Endodermal cell (in vitro differentiated cells): ENCODE measurements around the gene FPR1. TPM values are rescaled to one million over a fixed set of nuclear protein-coding genes. Genes with fewer than 3 reads are reported as not detected.

ENCODE experiments used
- DNase-seq: peaks from one replicate; pipeline ENCODE4 v3.0.0-alpha.2; 2017
- H3K27ac ChIP-seq: 2 replicates; pipeline ENCODE4 v1.5.1; 2013; ENCODE audit warnings: mild to moderate bottlenecking, low read depth, low read length, moderate library complexity
- H3K27me3 ChIP-seq: 2 replicates; pipeline ENCODE4 v1.6.1; 2013; ENCODE audit warnings: mild to moderate bottlenecking, low read length, moderate library complexity; ENCODE audit not compliant: insufficient read depth, control insufficient read depth, poor library complexity, severe bottlenecking
- H3K36me3 ChIP-seq: 2 replicates; pipeline ENCODE4 v1.7.0; 2013; ENCODE audit warnings: mild to moderate bottlenecking, low read length, moderate library complexity; ENCODE audit not compliant: control insufficient read depth, insufficient read depth
- H3K4me1 ChIP-seq: one replicate; pipeline ENCODE4 v1.7.0; 2013; ENCODE audit warnings: low read length; ENCODE audit not compliant: control insufficient read depth, insufficient read depth
- H3K4me3 ChIP-seq: 2 replicates; pipeline ENCODE4 v1.5.1; 2013; ENCODE audit warnings: mild to moderate bottlenecking, low read length, moderate library complexity
- H3K9ac ChIP-seq: 2 replicates; pipeline ENCODE4 v1.6.1; 2013; ENCODE audit warnings: mild to moderate bottlenecking, low read length, moderate library complexity; ENCODE audit not compliant: poor library complexity, severe bottlenecking; ENCODE audit errors: extremely low read depth
- H3K9me3 ChIP-seq: 2 replicates; pipeline ENCODE4 v1.6.1; 2013; ENCODE audit warnings: mild to moderate bottlenecking, low read length, moderate library complexity; ENCODE audit not compliant: control insufficient read depth
- H3K27ac Mint-ChIP-seq: 2 replicates; pipeline ENCODE4 v1.8.0; 2020; ENCODE audit warnings: mixed read lengths
- H3K27me3 Mint-ChIP-seq: 2 replicates; pipeline ENCODE4 v1.8.0; 2021; ENCODE audit warnings: mild to moderate bottlenecking, mixed read lengths; ENCODE audit not compliant: insufficient read depth
- H3K36me3 Mint-ChIP-seq: 2 replicates; pipeline ENCODE4 v1.8.0; 2020; ENCODE audit warnings: low read depth, mixed read lengths
- H3K4me1 Mint-ChIP-seq: 2 replicates; pipeline ENCODE4 v1.8.0; 2020; ENCODE audit warnings: mixed read lengths
- H3K4me3 Mint-ChIP-seq: 2 replicates; pipeline ENCODE4 v1.8.0; 2020; ENCODE audit warnings: mild to moderate bottlenecking, moderate library complexity, mixed read lengths
- H3K9me3 Mint-ChIP-seq: 2 replicates; pipeline ENCODE4 v1.8.0; 2020; ENCODE audit warnings: mild to moderate bottlenecking, mixed read lengths
- CTCF ChIP-seq: fragments of 200-600 bp; sonication (generic); conservative IDR thresholded peaks from 2 replicates; pipeline ENCODE4 v1.5.0; 2021; ENCODE audit warnings: antibody characterized with exemption, mild to moderate bottlenecking
- whole genome bisulfite sequencing, 2 experiments: methylation state at CpG; one replicate each; pipeline versions ENCODE4 v1.1.5 to v1.1.7; 2013; ENCODE audit warnings: missing lambda C conversion rate in 2 of 2, mixed read lengths in 1 of 2; ENCODE audit not compliant: insufficient coverage in 1 of 2, insufficient read length in 1 of 2; 5-methylcytosine and 5-hydroxymethylcytosine counted together
- total RNA-seq, 2 donors: library from RNA; stranded (reverse); fragmentation: NEBNext Ultra II Directional in 1 of 2; extraction: Animal tissue kit (Norgen Biotek cat#: 25700) in 1 of 2; gene quantifications; 2 replicates in 1 of 2; 3 replicates in 1 of 2; pipeline ENCODE4 v1.2.1, GENCODE V29; 2021

FPR1 gene
- total RNA-seq, 2 donors from 2014 or later: not detected

- H3K4me3 Mint-ChIP-seq: no peak overlapping the region
- no peak overlapping the region for H3K4me3 ChIP-seq
- no peaks in the 10 kb centered on the region for H3K36me3 Mint-ChIP-seq
- peaks cover 26% of the 10 kb centered on the region for H3K27me3 Mint-ChIP-seq
- peaks cover 7% of the 10 kb centered on the region for H3K9me3 ChIP-seq
- no peak for DNase-seq
- no peaks in the 10 kb centered on the region for H3K27me3 ChIP-seq
- no peaks in the 10 kb centered on the region for H3K4me1 Mint-ChIP-seq
- no peak overlapping the region for H3K9ac ChIP-seq
- peaks cover 13% of the 10 kb centered on the region for H3K9me3 Mint-ChIP-seq
- WGBS, 2 experiments: 40 to 71% methylated on average over 1 to 2 of the region's 2 CpGs
- H3K4me1 ChIP-seq: no peaks in the 10 kb centered on the region
- no peak overlapping the region for H3K27ac ChIP-seq
- TF ChIP-seq CTCF: no peak
- H3K36me3 ChIP-seq: no peaks in the 10 kb centered on the region
- no peak overlapping the region for H3K27ac Mint-ChIP-seq
These were observed 41.3 kb upstream of the FPR1 start for GRCh38 chr19:51792932-51793331.

GRCh38 chr19:51789061-51789795, 37.5 kb upstream of the FPR1 start:
- H3K4me3 Mint-ChIP-seq: no peak overlapping the region
- peaks cover 4% of the 10 kb centered on the region for H3K9me3 Mint-ChIP-seq
- H3K27ac ChIP-seq: no peak overlapping the region

GRCh38 chr19:51788029-51788428, 36.4 kb upstream of the FPR1 start:
- DNase-seq: no peak
- Histone ChIP-seq H3K9ac (no peak overlapping the region), H3K36me3 (no peaks in the 10 kb centered on the region), H3K4me1 (no peaks in the 10 kb centered on the region), H3K27me3 (no peaks in the 10 kb centered on the region), H3K27ac (no peak overlapping the region), H3K9me3 (no peaks in the 10 kb centered on the region), H3K4me3 (no peak overlapping the region)
- no peaks in the 10 kb centered on the region for H3K4me1 Mint-ChIP-seq
- no peak overlapping the region for H3K27ac Mint-ChIP-seq
- TF ChIP-seq CTCF: no peak
- peaks cover 4% of the 10 kb centered on the region for H3K27me3 Mint-ChIP-seq
- peaks cover 4% of the 10 kb centered on the region for H3K9me3 Mint-ChIP-seq
- WGBS, 2 experiments: 29 to 63% methylated on average over 1 to 2 of the region's 2 CpGs
- H3K4me3 Mint-ChIP-seq: no peak overlapping the region
- H3K36me3 Mint-ChIP-seq: no peaks in the 10 kb centered on the region

More at GRCh38 chr19:51789061-51789795, 37.5 kb upstream of the FPR1 start:
- Histone ChIP-seq H3K36me3 (no peaks in the 10 kb centered on the region), H3K4me3 (no peak overlapping the region), H3K4me1 (no peaks in the 10 kb centered on the region), H3K9me3 (no peaks in the 10 kb centered on the region), H3K27me3 (no peaks in the 10 kb centered on the region), H3K9ac (no peak overlapping the region)
- no peaks in the 10 kb centered on the region for H3K4me1 Mint-ChIP-seq
- H3K27ac Mint-ChIP-seq: no peak overlapping the region
- peaks cover 9% of the 10 kb centered on the region for H3K27me3 Mint-ChIP-seq
- DNase-seq: no peak
- WGBS, 2 experiments: 78 to 81% methylated on average over 5 to 6 of the region's 6 CpGs
- TF ChIP-seq CTCF: no peak
- H3K36me3 Mint-ChIP-seq: no peaks in the 10 kb centered on the region
